Fibroblast of gingiva (primary cell): ENCODE data around the gene TRIM44.

ENCODE experiments used
- DNase-seq: peaks from one replicate; pipeline ENCODE4 v3.0.0-alpha.2; 2011; ENCODE audit warnings: low read depth

The TRIM44 gene

GRCh38 chr11:35791088-35791958 lies 128.7 kb downstream of the TRIM44 start:
- DNase-seq = peak; percentile 7

- DNase-seq = peak; percentile 55
Observed at GRCh38 chr11:35792148-35792845, 129.7 kb downstream of the TRIM44 start.

- DNase-seq = no peak
Observed at GRCh38 chr11:35792846-35793192, 130.2 kb downstream of the TRIM44 start.

- no peak for DNase-seq
Observed at GRCh38 chr11:35794333-35794732, 131.8 kb downstream of the TRIM44 start.

- DNase-seq = peak; percentile 65
Observed at GRCh38 chr11:35794850-35795249, 132.3 kb downstream of the TRIM44 start.

- no peak for DNase-seq
Observed at GRCh38 chr11:35796562-35796961, 134.0 kb downstream of the TRIM44 start.

- DNase-seq = no peak
Observed at GRCh38 chr11:35798423-35798822, 135.8 kb downstream of the TRIM44 start.

GRCh38 chr11:35798983-35799382 lies 136.4 kb downstream of the TRIM44 start:
- no peak for DNase-seq

- DNase-seq = no peak
Observed at GRCh38 chr11:35799655-35800054, 137.1 kb downstream of the TRIM44 start.

- no peak for DNase-seq
Observed at GRCh38 chr11:35800970-35801953, 138.7 kb downstream of the TRIM44 start.

- DNase-seq = no peak
Observed at GRCh38 chr11:35802221-35802620, 139.6 kb downstream of the TRIM44 start.

- DNase-seq = no peak
Observed at GRCh38 chr11:35802672-35803071, 140.1 kb downstream of the TRIM44 start.

GRCh38 chr11:35803115-35803514 lies 140.5 kb downstream of the TRIM44 start:
- no peak for DNase-seq

GRCh38 chr11:35804451-35805040 lies 142.0 kb downstream of the TRIM44 start:
- DNase-seq = no peak

GRCh38 chr11:35809561-35809960 lies 147.0 kb downstream of the TRIM44 start:
- DNase-seq = no peak

GRCh38 chr11:35810045-35810645 lies 147.6 kb downstream of the TRIM44 start:
- DNase-seq = no peak

GRCh38 chr11:35811783-35812182 lies 149.2 kb downstream of the TRIM44 start:
- DNase-seq = no peak

GRCh38 chr11:35812828-35813227 lies 150.3 kb downstream of the TRIM44 start:
- no peak for DNase-seq

GRCh38 chr11:35814081-35814695 lies 151.6 kb downstream of the TRIM44 start:
- DNase-seq = no peak

GRCh38 chr11:35814720-35815305 lies 152.2 kb downstream of the TRIM44 start:
- DNase-seq = no peak
